AG04449 (cell line): ENCODE measurements around the gene NXT1.

Source experiments
- CTCF ChIA-PET: fragments of 350-600 bp; formaldehyde crosslinking; extraction: SDS; loops from one replicate; lab custom pipeline; 2021; ENCODE audit warnings: antibody characterized with exemption; lab: Yijun Ruan, JAX
- POLR2A ChIA-PET: fragments of 400-600, 350-600 bp; formaldehyde crosslinking; extraction: SDS; loops from one replicate; lab custom pipeline; 2020; ENCODE audit warnings: antibody characterized with exemption, inconsistent platforms; lab: Yijun Ruan, JAX
- DNase-seq: peaks from one replicate; pipeline ENCODE4 v3.0.0-alpha.2; 2010; ENCODE audit warnings: low read depth, low spot score
- H3K4me3 ChIP-seq: 2 replicates; pipeline ENCODE4 v1.5.1; 2011; ENCODE audit warnings: low read depth, mild to moderate bottlenecking, control low read depth, low read length
- CTCF ChIP-seq: IDR thresholded peaks from one replicate; pipeline ENCODE4 v1.5.1; 2011; ENCODE audit warnings: mild to moderate bottlenecking, moderate library complexity, low read length, control low read depth, inconsistent platforms; ENCODE audit not compliant: insufficient read depth; ENCODE audit errors: missing control alignments

NXT1 gene

GRCh38 chr20:23332467-23332866, 18.1 kb upstream of the NXT1 start:
- POLR2A ChIA-PET = no interaction called here
- TF ChIP-seq CTCF = no peak
- CTCF ChIA-PET = interaction anchor here (0.9 to 3.3 kb wide), 5 partner anchors 8 to 641 kb away, joined by 3 to 11 read pairs (median 3); no protein-coding TSS in a partner anchor

GRCh38 chr20:23334111-23334510, 16.5 kb upstream of the NXT1 start:
- DNase-seq = no peak
- CTCF ChIA-PET = interaction anchor here (11.3 kb wide), 1 partner anchor 641 kb away, joined by 245 read pairs; no protein-coding TSS in a partner anchor
- TF ChIP-seq CTCF = no peak
- H3K4me3 ChIP-seq = no peak overlapping the region
- POLR2A ChIA-PET = no interaction called here

More at GRCh38 chr20:23332467-23332866, 18.1 kb upstream of the NXT1 start:
- no peak for DNase-seq
- no peak overlapping the region for H3K4me3 ChIP-seq

GRCh38 chr20:23335521-23335920, 15.1 kb upstream of the NXT1 start:
- POLR2A ChIA-PET = no interaction called here
- CTCF ChIA-PET = interaction anchor here (1.1 to 11.3 kb wide), 3 partner anchors 13 to 643 kb away, joined by 3 to 245 read pairs (median 43); no protein-coding TSS in a partner anchor
- H3K4me3 ChIP-seq = no peak overlapping the region
- no peak for TF ChIP-seq CTCF
- DNase-seq = no peak

GRCh38 chr20:23336476-23336875, 14.1 kb upstream of the NXT1 start:
- POLR2A ChIA-PET = no interaction called here
- TF ChIP-seq CTCF = no peak
- CTCF ChIA-PET = interaction anchor here (1.1 to 11.3 kb wide), 4 partner anchors 12 to 644 kb away, joined by 3 to 245 read pairs (median 46); partner anchors contain the start of gene THBD
- no peak overlapping the region for H3K4me3 ChIP-seq
- no peak for DNase-seq

GRCh38 chr20:23337312-23337711, 13.3 kb upstream of the NXT1 start:
- H3K4me3 ChIP-seq = no peak overlapping the region
- POLR2A ChIA-PET = no interaction called here
- CTCF ChIA-PET = interaction anchor here (6.4 to 11.3 kb wide), 3 partner anchors 11 to 644 kb away, joined by 43 to 245 read pairs (median 50); partner anchors contain the start of gene THBD
- TF ChIP-seq CTCF = no peak
- DNase-seq = no peak

GRCh38 chr20:23339986-23340385, 10.6 kb upstream of the NXT1 start:
- ChIA-PET CTCF (interaction anchor here (0.8 to 11.3 kb wide), 20 partner anchors 8 to 1001 kb away, joined by 3 to 245 read pairs (median 6); partner anchors contain the start of gene THBD), POLR2A (interaction anchor here (1.0 to 1.1 kb wide), 2 partner anchors 10 to 289 kb away, joined by 3 to 4 read pairs; partner anchors contain the start of gene NXT1)
- DNase-seq = no peak
- H3K4me3 ChIP-seq = no peak overlapping the region
- no peak for TF ChIP-seq CTCF
